ENCODE measurements around the gene POLK. TPM values are rescaled to one million over a fixed set of nuclear protein-coding genes. Genes with fewer than 3 reads are reported as not detected.

The POLK gene
- 10 to 100 TPM; 19.3 to 34.7 (median 27.1) TPM for polyA plus RNA-seq (ENCODE audit: low read depth in 6 of 6)

DNA sequence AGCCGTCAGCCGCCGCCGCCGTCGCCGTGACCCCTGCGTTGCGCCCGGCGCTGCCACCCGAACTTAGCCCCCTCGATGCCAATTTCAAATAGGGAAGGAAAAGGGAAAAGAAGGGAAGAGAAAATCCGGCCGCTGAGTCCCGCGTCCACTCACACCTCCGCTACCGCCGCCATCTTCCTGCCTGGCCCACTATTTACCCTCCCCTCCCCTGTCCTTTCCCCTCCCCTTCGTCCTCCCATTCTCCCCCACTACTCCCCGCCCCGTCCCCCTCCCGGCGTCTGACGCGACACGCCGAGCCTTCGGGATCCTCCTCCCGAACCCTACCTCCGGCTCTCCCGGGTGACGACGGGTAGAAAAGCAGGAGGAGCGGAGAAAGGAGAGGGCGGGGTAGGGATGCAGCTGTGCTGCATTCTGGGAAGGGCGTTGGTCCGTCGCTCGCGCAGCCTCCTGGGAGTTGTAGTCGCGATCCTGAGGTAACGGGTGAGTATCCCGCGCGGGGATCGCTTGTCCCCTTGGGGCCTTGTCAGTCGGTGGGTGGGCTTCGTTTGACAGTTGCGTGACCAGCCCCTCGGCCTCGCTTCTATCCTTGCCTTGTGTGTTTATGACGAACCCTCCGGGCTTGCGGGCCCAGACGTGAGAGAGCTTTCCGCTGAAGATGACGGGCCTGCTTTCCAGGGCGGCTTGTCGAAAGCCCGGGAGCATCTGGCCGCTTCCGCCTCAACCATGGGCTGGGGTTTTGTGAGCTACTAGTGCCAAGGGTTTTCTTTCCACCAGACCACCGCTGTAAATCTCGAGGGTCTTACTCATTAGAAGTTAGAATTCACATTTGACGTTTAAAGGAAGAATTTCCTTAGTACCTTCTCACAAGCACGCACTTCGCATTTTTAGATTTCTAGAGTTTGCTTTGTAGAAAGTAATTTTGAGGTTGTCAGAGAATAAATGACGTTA is at the start of gene POLK, which contains the start of gene CERT1:
Gene POLK (plus strand): TSS at position 457 of the 948 bp plus-strand sequence.
Gene CERT1 (minus strand): TSS at position 195 of the 948 bp plus-strand sequence. CDS start 422 bp downstream, outside the sequence.
- peaks cover 0 to 11% of the 10 kb centered on the region in 2 donors for H3K36me3 Mint-ChIP-seq
- peaks cover 41 to 76% (median 72%) of the 10 kb centered on the region in 3 donors for H3K4me1 Mint-ChIP-seq
- H3K27me3 Mint-ChIP-seq = no peaks in the 10 kb centered on the region
- ATAC-seq (ENCODE audit: low read depth in 2 of 2) = peak; percentile 83
- H3K4me3 Mint-ChIP-seq = peak within 1 kb of the TSS; percentile 93 to 98 (median 96)
- peak; percentile 83 for DNase-seq
- peaks cover 0 to 7% (median 0%) of the 10 kb centered on the region in 7 donors for H3K9me3 Mint-ChIP-seq
- H3K27ac Mint-ChIP-seq = peak within 1 kb of the TSS; percentile 91 to 96 (median 92)

DNA sequence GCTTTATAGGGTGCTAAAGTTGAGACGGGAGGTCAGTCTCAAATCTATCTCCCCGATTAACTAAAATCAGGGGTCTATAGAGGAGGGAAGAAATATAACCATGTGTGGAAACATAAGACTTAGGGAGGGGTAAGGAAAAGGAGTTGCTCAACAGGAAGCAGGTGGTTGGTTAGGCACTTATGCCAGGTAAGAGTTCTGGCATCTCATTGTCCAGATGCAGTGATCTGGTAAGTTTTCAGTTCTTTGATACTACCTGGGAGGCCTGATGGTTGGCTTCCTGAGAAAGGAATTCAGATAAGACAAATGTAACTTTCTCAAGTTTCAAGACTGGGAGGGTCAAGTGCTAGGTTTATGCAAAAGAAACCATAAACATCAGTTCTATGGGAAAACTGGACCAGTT is 48.0 kb upstream of the POLK start:
- peak overlapping the region in 1 of 8 donors; percentile 22 for H3K4me3 Mint-ChIP-seq
- ATAC-seq (ENCODE audit: low read depth in 2 of 2) (no peak), DNase-seq (no peak)
- peaks cover 50 to 63% (median 61%) of the 10 kb centered on the region in 3 donors for H3K4me1 Mint-ChIP-seq
- no peaks in the 10 kb centered on the region for H3K27me3 Mint-ChIP-seq
- H3K27ac Mint-ChIP-seq = peak overlapping the region in 4 of 6 donors; percentile 12 to 93 (median 58)
- H3K36me3 Mint-ChIP-seq = peaks cover 15 to 20% of the 10 kb centered on the region in 2 donors
- H3K9me3 Mint-ChIP-seq = peaks cover 1 to 11% (median 8%) of the 10 kb centered on the region in 7 donors

DNA sequence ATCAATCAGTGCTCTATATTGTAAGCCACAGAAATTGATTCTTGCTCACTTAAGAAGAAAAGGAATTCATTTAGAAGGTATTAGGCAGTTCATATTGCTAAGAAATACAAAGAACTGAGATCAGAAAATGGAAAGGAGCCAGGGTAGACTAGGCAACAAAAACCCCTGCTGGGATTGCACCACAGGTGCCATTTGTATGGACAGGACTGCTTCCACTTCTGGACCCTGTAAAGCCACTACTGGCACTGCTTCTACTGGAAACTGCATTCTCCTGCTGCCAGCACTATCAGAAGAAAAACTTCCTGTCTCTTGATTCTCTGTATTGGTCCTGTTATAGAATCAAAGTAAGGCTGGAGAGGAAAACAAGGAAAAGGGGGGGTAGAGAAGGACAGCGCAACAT is 46.2 kb upstream of the POLK start:
- Mint-ChIP-seq H3K36me3 (peaks cover 29 to 31% of the 10 kb centered on the region in 2 donors), H3K9me3 (peaks cover 6 to 29% (median 23%) of the 10 kb centered on the region in 7 donors), H3K27ac (peak overlapping the region in 2 of 6 donors; percentile 34 to 44), H3K27me3 (no peaks in the 10 kb centered on the region), H3K4me3 (no peak overlapping the region), H3K4me1 (peaks cover 54 to 64% (median 60%) of the 10 kb centered on the region in 3 donors)
- no peak for ATAC-seq (ENCODE audit: low read depth in 2 of 2)
- DNase-seq = no peak

DNA sequence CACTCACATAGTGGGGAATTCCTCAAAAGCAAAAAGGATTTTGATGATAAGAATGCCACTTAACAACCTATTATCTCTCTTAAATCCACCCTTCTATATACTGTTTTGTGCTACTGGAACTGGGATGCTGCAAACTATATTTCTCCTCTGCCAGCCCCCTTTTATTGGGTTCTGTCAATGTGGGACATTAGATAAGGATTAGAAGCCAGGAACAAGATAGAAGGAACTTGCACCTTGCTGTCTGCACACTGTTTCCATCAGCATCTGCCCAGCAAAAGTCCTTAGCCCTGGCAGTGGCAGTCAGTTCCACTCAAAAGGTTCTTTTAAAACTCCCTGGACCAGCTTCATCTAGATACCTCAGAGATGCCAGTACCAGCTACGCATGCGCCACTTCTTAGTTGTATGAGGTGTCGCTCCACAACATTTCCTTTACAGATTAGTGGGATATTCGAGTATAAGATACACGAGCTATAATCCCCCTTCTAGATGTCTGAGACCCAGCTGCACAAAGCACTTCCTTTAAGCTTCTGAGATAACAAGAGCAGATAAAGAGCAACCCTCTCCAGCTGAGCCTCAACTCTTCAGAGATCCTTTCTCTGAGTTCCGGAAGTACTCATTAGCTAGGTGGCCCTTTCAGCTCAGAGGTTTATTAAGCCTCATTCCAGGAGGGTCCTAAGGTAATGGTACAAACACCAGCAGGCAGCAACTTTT is 45.5 kb upstream of the POLK start:
- H3K36me3 Mint-ChIP-seq = peaks cover 36 to 38% of the 10 kb centered on the region in 2 donors
- peaks cover 47 to 62% (median 53%) of the 10 kb centered on the region in 3 donors for H3K4me1 Mint-ChIP-seq
- H3K27me3 Mint-ChIP-seq = no peaks in the 10 kb centered on the region
- H3K4me3 Mint-ChIP-seq = no peak overlapping the region
- DNase-seq = no peak
- peak overlapping the region in 1 of 6 donors; percentile 44 for H3K27ac Mint-ChIP-seq
- H3K9me3 Mint-ChIP-seq = peaks cover 7 to 36% (median 29%) of the 10 kb centered on the region in 7 donors
- ATAC-seq (ENCODE audit: low read depth in 2 of 2) = no peak

DNA sequence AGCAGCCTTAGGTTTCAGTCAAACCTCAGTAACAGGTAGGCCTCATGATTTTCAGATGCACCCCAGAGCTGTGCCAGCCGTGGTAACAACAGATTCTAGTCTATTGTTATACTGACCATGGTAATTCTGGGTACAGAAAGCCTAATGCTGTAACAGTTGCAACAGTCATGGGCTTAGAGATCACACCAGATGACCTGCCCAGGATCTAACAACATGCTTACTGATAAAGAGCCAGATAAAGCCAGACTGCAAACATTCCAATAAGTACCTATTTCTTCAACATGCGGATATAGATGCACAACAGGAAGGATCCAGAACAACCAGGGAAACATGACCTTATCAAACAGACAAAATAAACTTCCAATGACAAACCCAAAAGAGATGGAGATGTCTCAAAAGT is 43.1 kb upstream of the POLK start:
- DNase-seq (no peak), ATAC-seq (ENCODE audit: low read depth in 2 of 2) (no peak)
- Mint-ChIP-seq H3K4me1 (peaks cover 31 to 58% (median 34%) of the 10 kb centered on the region in 3 donors), H3K4me3 (no peak overlapping the region), H3K9me3 (peaks cover 7 to 54% (median 34%) of the 10 kb centered on the region in 7 donors), H3K27me3 (no peaks in the 10 kb centered on the region), H3K27ac (no peak overlapping the region), H3K36me3 (peaks cover 35% of the 10 kb centered on the region in 2 donors)

DNA sequence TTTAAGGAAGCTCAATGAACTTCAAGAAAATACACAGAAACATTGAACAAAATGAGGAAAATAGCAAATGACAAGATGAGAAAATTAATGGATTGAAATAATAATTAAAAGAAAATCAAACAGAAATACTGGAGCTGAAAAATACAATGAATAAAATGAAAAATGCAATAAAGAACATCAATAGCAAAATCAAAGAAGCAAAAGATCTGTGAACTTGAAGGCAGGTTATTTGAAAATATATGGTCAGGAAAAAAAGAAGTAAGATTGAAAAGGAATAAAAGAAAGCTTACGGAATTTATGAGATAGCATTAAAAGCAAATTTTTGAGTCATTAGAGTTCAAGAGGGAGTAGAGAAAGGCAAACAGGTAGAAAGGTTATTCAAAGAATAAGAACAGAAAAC is 42.7 kb upstream of the POLK start:
- peaks cover 7 to 54% (median 34%) of the 10 kb centered on the region in 7 donors for H3K9me3 Mint-ChIP-seq
- H3K27ac Mint-ChIP-seq = no peak overlapping the region
- H3K4me1 Mint-ChIP-seq = peaks cover 28 to 54% (median 30%) of the 10 kb centered on the region in 3 donors
- H3K4me3 Mint-ChIP-seq = peak overlapping the region in 1 of 8 donors; percentile 31
- H3K36me3 Mint-ChIP-seq = peaks cover 35 to 36% of the 10 kb centered on the region in 2 donors
- no peak for DNase-seq
- no peaks in the 10 kb centered on the region for H3K27me3 Mint-ChIP-seq
- no peak for ATAC-seq (ENCODE audit: low read depth in 2 of 2)

DNA sequence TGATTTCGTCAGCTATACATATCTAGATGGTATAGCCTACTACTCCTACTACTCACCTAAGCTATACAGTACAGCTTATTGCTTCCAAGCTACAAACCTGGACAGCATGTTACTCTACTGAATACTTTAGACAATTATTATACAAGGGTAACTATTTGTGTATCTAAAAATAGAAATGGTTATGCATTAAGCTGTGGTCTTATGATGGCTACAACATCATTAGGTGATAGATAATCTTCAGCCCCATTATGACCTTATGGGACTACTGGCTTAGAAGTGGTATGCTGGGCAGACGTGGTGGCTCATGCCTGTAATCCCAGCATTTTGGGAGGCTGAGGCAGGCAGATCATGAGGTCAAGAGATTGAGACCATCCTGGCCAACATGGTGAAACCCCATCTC is 40.5 kb upstream of the POLK start:
- Mint-ChIP-seq H3K9me3 (peaks cover 7 to 54% (median 35%) of the 10 kb centered on the region in 7 donors), H3K27me3 (no peaks in the 10 kb centered on the region), H3K27ac (peak overlapping the region in 1 of 6 donors; percentile 54), H3K4me3 (no peak overlapping the region), H3K4me1 (peaks cover 10 to 44% (median 20%) of the 10 kb centered on the region in 3 donors), H3K36me3 (peaks cover 35 to 36% of the 10 kb centered on the region in 2 donors)
- no peak for ATAC-seq (ENCODE audit: low read depth in 2 of 2)
- DNase-seq = no peak

DNA sequence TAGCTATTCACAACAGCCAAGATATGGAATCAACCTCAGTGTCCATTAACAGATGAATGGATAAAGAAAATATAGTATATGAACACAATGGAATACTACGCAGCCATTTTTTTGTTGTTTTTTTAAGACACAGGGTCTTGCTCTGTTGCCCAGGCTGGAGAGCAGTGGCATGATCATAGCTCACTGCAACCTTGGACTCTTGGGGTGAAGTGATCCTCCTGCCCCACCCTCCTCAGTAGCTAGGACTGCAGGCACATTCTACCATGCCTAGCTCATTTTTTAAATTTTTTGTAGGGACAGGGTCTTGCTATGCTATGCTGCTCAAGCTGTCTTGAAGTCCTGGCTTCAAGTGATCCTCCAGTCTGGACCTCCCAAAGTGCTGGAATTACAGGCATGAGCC is 38.7 kb upstream of the POLK start:
- Mint-ChIP-seq H3K4me3 (no peak overlapping the region), H3K27ac (peak overlapping the region in 1 of 6 donors; percentile 35), H3K4me1 (peaks cover 1 to 37% (median 13%) of the 10 kb centered on the region in 3 donors), H3K36me3 (peaks cover 32 to 35% of the 10 kb centered on the region in 2 donors), H3K27me3 (no peaks in the 10 kb centered on the region), H3K9me3 (peaks cover 7 to 50% (median 32%) of the 10 kb centered on the region in 7 donors)
- ATAC-seq (ENCODE audit: low read depth in 2 of 2) = no peak
- no peak for DNase-seq

DNA sequence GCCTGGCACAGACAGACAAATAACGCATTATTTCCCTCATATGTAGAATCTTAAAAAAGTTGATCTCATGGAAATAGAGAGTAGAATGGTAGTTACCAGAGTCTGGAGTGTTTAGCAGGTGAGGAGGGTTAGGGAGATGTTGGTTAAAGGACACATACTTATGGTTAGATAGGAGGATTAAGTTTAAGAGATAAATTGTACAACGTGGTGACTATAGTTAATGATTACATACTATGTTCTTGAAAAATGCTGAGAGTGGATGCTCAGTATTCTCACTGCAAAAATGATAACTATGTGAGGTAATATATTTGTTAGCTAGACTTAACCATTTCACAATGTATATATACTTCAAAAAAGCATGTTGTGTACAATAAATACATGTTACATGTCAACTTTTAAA is 38.2 kb upstream of the POLK start:
- Mint-ChIP-seq H3K36me3 (peaks cover 31 to 33% of the 10 kb centered on the region in 2 donors), H3K27ac (peak overlapping the region in 1 of 6 donors; percentile 13), H3K9me3 (peaks cover 7 to 45% (median 27%) of the 10 kb centered on the region in 7 donors), H3K27me3 (no peaks in the 10 kb centered on the region), H3K4me3 (no peak overlapping the region), H3K4me1 (peaks cover 1 to 37% (median 13%) of the 10 kb centered on the region in 3 donors)
- DNase-seq (no peak), ATAC-seq (ENCODE audit: low read depth in 2 of 2) (no peak)

DNA sequence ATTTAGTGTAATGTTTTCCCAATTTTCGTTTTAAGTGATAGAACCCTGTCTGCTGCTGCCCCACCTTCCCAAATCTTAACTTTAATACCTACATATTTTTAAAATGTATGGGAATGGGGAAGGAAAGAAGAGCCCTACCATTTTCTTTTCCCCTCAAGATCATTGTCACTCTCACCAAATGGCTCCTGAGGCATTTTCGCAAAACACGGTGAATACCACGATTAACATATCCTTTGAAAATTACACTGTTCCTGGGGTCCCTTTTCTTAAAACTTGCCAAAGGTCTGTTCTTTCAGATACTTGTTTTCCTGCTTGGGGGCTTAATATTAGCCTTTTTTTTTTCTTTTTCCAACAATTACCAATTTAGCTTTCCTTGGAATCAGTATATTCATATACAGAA is 36.3 kb upstream of the POLK start:
- Mint-ChIP-seq H3K36me3 (peaks cover 16 to 27% of the 10 kb centered on the region in 2 donors), H3K4me1 (peaks cover 1 to 33% (median 16%) of the 10 kb centered on the region in 3 donors), H3K27ac (no peak overlapping the region), H3K27me3 (no peaks in the 10 kb centered on the region), H3K4me3 (no peak overlapping the region), H3K9me3 (peaks cover 0 to 26% (median 10%) of the 10 kb centered on the region in 7 donors)
- DNase-seq (no peak), ATAC-seq (ENCODE audit: low read depth in 2 of 2) (no peak)

DNA sequence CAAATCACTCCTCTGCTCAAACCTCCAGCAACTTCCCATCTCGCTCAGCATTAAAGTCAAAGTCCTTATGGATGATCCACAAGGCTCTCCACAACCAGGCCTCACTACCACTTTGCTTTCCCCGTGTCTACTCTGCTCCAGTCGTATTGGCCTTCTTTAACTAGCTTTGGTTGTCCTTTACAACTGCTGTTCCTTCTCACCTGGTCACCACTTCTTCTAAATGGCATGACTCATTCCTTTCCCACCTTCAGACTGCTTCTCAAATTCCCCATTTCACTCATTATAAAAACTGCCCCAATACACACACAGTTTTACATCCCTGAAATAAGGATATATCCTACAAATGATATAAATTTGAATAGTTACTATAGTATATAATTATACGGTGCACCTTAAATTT is 30.7 kb upstream of the POLK start:
- peaks cover 19 to 37% (median 34%) of the 10 kb centered on the region in 3 donors for H3K4me1 Mint-ChIP-seq
- DNase-seq (no peak), ATAC-seq (ENCODE audit: low read depth in 2 of 2) (no peak)
- H3K9me3 Mint-ChIP-seq = peaks cover 5 to 29% (median 12%) of the 10 kb centered on the region in 7 donors
- H3K27me3 Mint-ChIP-seq = no peaks in the 10 kb centered on the region
- no peak overlapping the region for H3K4me3 Mint-ChIP-seq
- H3K27ac Mint-ChIP-seq = peak overlapping the region in 1 of 6 donors; percentile 1
- H3K36me3 Mint-ChIP-seq = peaks cover 42 to 55% of the 10 kb centered on the region in 2 donors

DNA sequence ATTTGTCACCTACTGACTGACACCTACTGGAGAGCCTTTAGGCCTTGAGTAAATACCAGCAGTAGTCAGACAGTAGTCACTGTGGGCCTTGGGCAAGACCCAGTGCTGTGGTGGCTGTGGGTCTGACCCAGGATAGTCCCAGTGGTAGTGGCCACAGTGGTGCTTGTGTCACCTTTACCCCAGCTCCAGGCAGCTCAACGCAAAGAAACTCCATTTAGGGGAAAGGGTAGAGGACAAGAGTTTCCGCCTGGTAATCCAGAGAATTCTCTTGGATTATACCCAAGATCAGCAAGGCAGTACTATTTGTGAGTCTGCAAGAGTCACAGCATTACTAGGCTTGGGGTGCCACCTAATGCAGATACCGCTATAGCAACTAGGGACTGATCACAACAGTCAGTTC is 29.2 kb upstream of the POLK start:
- Mint-ChIP-seq H3K4me1 (peaks cover 23 to 46% (median 31%) of the 10 kb centered on the region in 3 donors), H3K27me3 (no peaks in the 10 kb centered on the region), H3K36me3 (peaks cover 55 to 67% of the 10 kb centered on the region in 2 donors), H3K9me3 (peaks cover 10 to 44% (median 26%) of the 10 kb centered on the region in 7 donors), H3K4me3 (no peak overlapping the region), H3K27ac (no peak overlapping the region)
- no peak for DNase-seq
- no peak for ATAC-seq (ENCODE audit: low read depth in 2 of 2)

DNA sequence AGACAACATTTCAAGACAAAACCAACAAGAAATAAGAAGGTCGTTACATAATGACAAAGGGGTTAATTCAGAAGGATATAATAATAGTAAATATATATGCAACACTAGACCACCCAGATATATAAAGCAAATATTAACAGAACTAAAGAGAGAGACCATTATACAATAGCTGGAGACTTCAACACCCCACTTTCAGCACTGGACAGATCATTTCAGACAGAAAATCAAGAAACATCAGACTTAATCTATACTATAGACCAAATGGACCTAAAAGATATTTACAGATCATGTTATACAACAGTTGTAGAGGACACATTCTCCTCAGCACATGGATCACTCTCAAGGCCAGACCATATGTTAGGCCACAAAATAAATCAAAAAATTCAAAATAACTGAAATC is 27.1 kb upstream of the POLK start:
- peaks cover 66 to 68% of the 10 kb centered on the region in 2 donors for H3K36me3 Mint-ChIP-seq
- H3K9me3 Mint-ChIP-seq = peaks cover 11 to 53% (median 40%) of the 10 kb centered on the region in 7 donors
- H3K4me1 Mint-ChIP-seq = peaks cover 27 to 50% (median 28%) of the 10 kb centered on the region in 3 donors
- no peak for DNase-seq
- ATAC-seq (ENCODE audit: low read depth in 2 of 2) = no peak
- H3K27ac Mint-ChIP-seq = no peak overlapping the region
- H3K27me3 Mint-ChIP-seq = no peaks in the 10 kb centered on the region
- no peak overlapping the region for H3K4me3 Mint-ChIP-seq

Measured in naive B cell (primary cell).